ENCODE data around the gene SMG6.

SMG6 gene

GRCh38 chr17:2197271-2197670 is 106.3 kb downstream of the SMG6 start:
- DNase-seq, result no peak

- DNase-seq, result peak; percentile 47
Measured at GRCh38 chr17:2195729-2196128, 107.9 kb downstream of the SMG6 start.

- DNase-seq, result no peak
Measured at GRCh38 chr17:2194889-2195335, 108.7 kb downstream of the SMG6 start.

- peak; percentile 43 for DNase-seq
Measured at GRCh38 chr17:2192367-2193057, 111.1 kb downstream of the SMG6 start.

- no peak for DNase-seq
Measured at GRCh38 chr17:2191785-2192184, 111.8 kb downstream of the SMG6 start.

- DNase-seq, result no peak
Measured at GRCh38 chr17:2191227-2191626, 112.4 kb downstream of the SMG6 start.

GRCh38 chr17:2190014-2190413 is 113.6 kb downstream of the SMG6 start:
- no peak for DNase-seq

GRCh38 chr17:2188971-2189630 is 114.5 kb downstream of the SMG6 start:
- no peak for DNase-seq

- DNase-seq, result no peak
Measured at GRCh38 chr17:2187758-2188157, 115.8 kb downstream of the SMG6 start.

- no peak for DNase-seq
Measured at GRCh38 chr17:2186937-2187336, 116.6 kb downstream of the SMG6 start.

- no peak for DNase-seq
Measured at GRCh38 chr17:2184993-2185931, 118.3 kb downstream of the SMG6 start.

- DNase-seq, result no peak
Measured at GRCh38 chr17:2183346-2183745, 120.2 kb downstream of the SMG6 start.

GRCh38 chr17:2181897-2182448 is 121.6 kb downstream of the SMG6 start:
- DNase-seq, result no peak

- no peak for DNase-seq
Measured at GRCh38 chr17:2181206-2181896, 122.2 kb downstream of the SMG6 start.

- no peak for DNase-seq
Measured at GRCh38 chr17:2180768-2181167, 122.8 kb downstream of the SMG6 start.

GRCh38 chr17:2179615-2180295 is 123.8 kb downstream of the SMG6 start:
- no peak for DNase-seq

- no peak for DNase-seq
Measured at GRCh38 chr17:2178798-2179501, 124.6 kb downstream of the SMG6 start.

GRCh38 chr17:2177235-2177811 is 126.3 kb downstream of the SMG6 start:
- DNase-seq, result no peak

GRCh38 chr17:2176499-2177169 is 127.0 kb downstream of the SMG6 start:
- DNase-seq, result no peak

GRCh38 chr17:2175294-2175628 is 128.3 kb downstream of the SMG6 start:
- no peak for DNase-seq

Measured in stimulated activated naive CD4-positive, alpha-beta T cell treated with Interleukin-2 at 50 U/mL for 16 hours (primary cell).